SW480 (cell line): ENCODE data around the gene DYNLL1.
"Not testable (repeated sequence)": the region's sequence is repeated elsewhere in the genome, so short reads cannot be mapped to it uniquely, and the experiment has no call there.

Experiments
- DNase-seq: peaks from one replicate; pipeline ENCODE4 v3.0.0-alpha.2; 2016; ENCODE audit warnings: low spot score

Gene DYNLL1

GRCh38 chr12:120474616-120474960 is 21.3 kb upstream of the DYNLL1 start:
- DNase-seq: peak; percentile 81

GRCh38 chr12:120475643-120476042 is 20.3 kb upstream of the DYNLL1 start:
- DNase-seq: no peak

GRCh38 chr12:120479458-120479857 is 16.5 kb upstream of the DYNLL1 start:
- DNase-seq: no peak

GRCh38 chr12:120480211-120480610 is 15.7 kb upstream of the DYNLL1 start:
- no peak for DNase-seq

- DNase-seq: no peak
Measured at GRCh38 chr12:120481022-120481767, 14.7 kb upstream of the DYNLL1 start.

GRCh38 chr12:120483621-120484020 is 12.3 kb upstream of the DYNLL1 start:
- no peak for DNase-seq

- no peak for DNase-seq
Measured at GRCh38 chr12:120485961-120486881, 9.7 kb upstream of the DYNLL1 start.

- not testable (repeated sequence) for DNase-seq
Measured at GRCh38 chr12:120487552-120487951, 8.4 kb upstream of the DYNLL1 start.

GRCh38 chr12:120488057-120488640 is 7.8 kb upstream of the DYNLL1 start:
- no peak for DNase-seq

- DNase-seq: no peak
Measured at GRCh38 chr12:120489018-120489417, 6.9 kb upstream of the DYNLL1 start.

- no peak for DNase-seq
Measured at GRCh38 chr12:120490325-120490724, 5.6 kb upstream of the DYNLL1 start.

GRCh38 chr12:120490833-120491512 is 4.9 kb upstream of the DYNLL1 start:
- no peak for DNase-seq

GRCh38 chr12:120495186-120495730 is 655 bp upstream of the DYNLL1 start:
- no peak for DNase-seq

GRCh38 chr12:120496413-120497340 is 764 bp downstream of the DYNLL1 start:
- peak; percentile 62 for DNase-seq

GRCh38 chr12:120497524-120498150 is 1.7 kb downstream of the DYNLL1 start:
- no peak for DNase-seq

GRCh38 chr12:120498870-120499515 is 3.1 kb downstream of the DYNLL1 start:
- no peak for DNase-seq

- no peak for DNase-seq
Measured at GRCh38 chr12:120500581-120500980, 4.7 kb downstream of the DYNLL1 start.

- DNase-seq: no peak
Measured at GRCh38 chr12:120504587-120504986, 8.7 kb downstream of the DYNLL1 start.

GRCh38 chr12:120508537-120508936 is 12.6 kb downstream of the DYNLL1 start:
- DNase-seq: no peak

GRCh38 chr12:120514002-120514401 is 18.1 kb downstream of the DYNLL1 start:
- no peak for DNase-seq
